Adrenal gland (tissue), 12 donors: ENCODE measurements around the gene APOL6. TPM values are rescaled to one million over a fixed set of nuclear protein-coding genes. Genes with fewer than 3 reads are reported as not detected.
A peak's percentile ranks its signal among the peaks of the same experiment; 100 is the strongest.

ENCODE experiments used
- DNase-seq, 7 donors: peaks; one replicate each; pipeline ENCODE4 v3.0.0-alpha.2; 2019 to 2020
- H3K27ac ChIP-seq, 5 donors: fragments of 200-600 bp; sonication (generic) in 4 of 5; 1 replicate in 3 of 5; 2 replicates in 2 of 5; pipeline versions ENCODE4 v1.5.1 to v1.8.0; 2016 to 2020; ENCODE audit warnings: mild to moderate bottlenecking in 1 of 5
- H3K27me3 ChIP-seq: fragments of 200-600 bp; 2 replicates; pipeline ENCODE4 v1.8.0; 2021
- H3K36me3 ChIP-seq, 2 donors: fragments of 200-600 bp; replicated peaks in 1 of 2; 1 replicate in 1 of 2; 2 replicates in 1 of 2; pipeline versions ENCODE4 v1.5.1 to v1.8.0; 2018 to 2022
- H3K4me1 ChIP-seq, 2 donors: fragments of 200-600 bp; replicated peaks in 1 of 2; 1 replicate in 1 of 2; 2 replicates in 1 of 2; pipeline versions ENCODE4 v1.5.1 to v1.8.0; 2018 to 2021
- H3K4me3 ChIP-seq, 4 donors: fragments of 200-600 bp; sonication (generic) in 3 of 4; one replicate each; pipeline ENCODE4 v1.5.1; 2016 to 2018
- H3K9me3 ChIP-seq, 3 donors: fragments of 200-600 bp; sonication (generic) in 1 of 3; replicated peaks in 1 of 3; 1 replicate in 2 of 3; 2 replicates in 1 of 3; pipeline versions ENCODE4 v1.5.1 to v1.8.0; 2016 to 2021
- POLR2A ChIP-seq, 2 donors: fragments of 450-650 bp; IDR thresholded peaks; one replicate each; pipeline ENCODE4 v1.6.1; 2017; ENCODE audit warnings: antibody characterized with exemption in 2 of 2, mild to moderate bottlenecking in 2 of 2, moderate library complexity in 1 of 2
- WGBS, 4 donors: extraction: QIAGEN DNeasy Blood & Tissue Kit in 2 of 4; methylation state at CpG; one replicate each; pipeline versions ENCODE4 v1.1.5 to v1.1.7; 2013 to 2017; 5-methylcytosine and 5-hydroxymethylcytosine counted together
- intact Hi-C, 2 donors: fragments of 100-400 bp; cut with DNase I; formaldehyde crosslinking; loops; one replicate each; pipeline versions ENCODE4 v1.14.1 to v1.15.0; 2022 to 2023
- polyA plus RNA-seq, 3 donors: library from polyadenylated mRNA; stranded (reverse); fragments of 200-250 nt in 2 of 3; fragments of 350-450 nt in 1 of 3; fragmentation: Illumina TruSeq in 1 of 3; extraction: RNeasy Lipid Tissue Mini Kit (QIAGEN cat#74804) in 1 of 3; gene quantifications; one replicate each; pipeline ENCODE4 v1.2.3, GENCODE V29; 2013 to 2014
- total RNA-seq, 9 donors: library from RNA; depleted of rRNA in 4 of 9; stranded (reverse); fragments of >200 nt in 4 of 9; fragments of 120-200 nt in 1 of 9; fragmentation: NEBNext Ultra II Directional in 1 of 9; extraction: Animal tissue kit (Norgen Biotek cat#: 25700) in 1 of 9; gene quantifications; one replicate each; pipeline versions ENCODE4 v1.1.0 to v1.2.4, GENCODE V29; 2013 to 2023
- TF ChIP-seq, protein P1 (sequence below), 6 experiments: fragments of 450-650 bp in 4 of 6; fragments of 200-600 bp in 2 of 6; sonication (generic) in 1 of 6; IDR thresholded peaks; 1 replicate in 5 of 6; 2 replicates in 1 of 6; pipeline versions ENCODE4 v1.5.1 to v1.8.0; 2016 to 2021; ENCODE audit warnings: antibody characterized with exemption in 6 of 6, mild to moderate bottlenecking in 2 of 6, moderate library complexity in 1 of 6
- donor health status: healthy with polysubstance abuse.
- donor health status: Bipolar disorder and iron deficiency.
- donor health status: DM: yes; HTN: yes; CAD: no.
- donor health status: DM: no; HTN: no; CAD: no.
- donor health status: DM: no; HTN: no; CAD: no.
- donor health status: DM: yes; HTN: yes; CAD: no.

APOL6 gene
- total and polyA plus RNA-seq, 12 donors: 6.5 to 37.9 (median 18.5) TPM

DNA sequence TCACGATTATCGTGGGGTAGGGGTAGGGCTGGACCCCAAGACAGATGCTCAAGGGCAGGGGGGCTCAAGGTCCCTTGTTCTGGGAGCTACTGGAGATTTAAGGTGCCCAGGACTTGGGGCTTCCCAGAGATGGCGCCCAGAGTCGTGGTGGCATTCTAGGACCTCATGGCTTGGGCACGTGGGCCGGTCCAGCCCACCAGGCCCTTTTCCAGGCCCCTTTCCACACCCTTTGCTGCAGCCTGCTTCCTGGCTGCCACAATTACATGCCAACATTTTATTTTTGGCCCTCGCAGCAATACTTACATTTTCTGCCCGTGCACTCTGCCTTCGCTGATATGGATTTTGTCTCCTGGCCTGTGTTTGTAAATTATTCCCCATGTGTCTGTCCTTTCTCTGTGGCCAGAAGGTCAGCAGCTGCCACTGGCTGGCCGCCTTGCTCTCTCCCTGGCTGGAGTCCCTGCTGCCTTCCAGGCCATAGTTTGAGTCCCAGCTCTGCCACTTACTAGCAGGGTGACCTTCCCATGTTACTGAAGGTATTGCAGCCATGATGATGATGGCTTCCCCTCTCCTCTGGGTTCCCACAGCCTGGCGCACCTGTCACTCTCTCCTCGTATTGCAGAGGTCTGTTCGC is 42.3 kb upstream of the APOL6 start:
- no peak overlapping the region for H3K27ac ChIP-seq
- no peaks in the 10 kb centered on the region for H3K27me3 ChIP-seq
- TF ChIP-seq, protein P1, sequence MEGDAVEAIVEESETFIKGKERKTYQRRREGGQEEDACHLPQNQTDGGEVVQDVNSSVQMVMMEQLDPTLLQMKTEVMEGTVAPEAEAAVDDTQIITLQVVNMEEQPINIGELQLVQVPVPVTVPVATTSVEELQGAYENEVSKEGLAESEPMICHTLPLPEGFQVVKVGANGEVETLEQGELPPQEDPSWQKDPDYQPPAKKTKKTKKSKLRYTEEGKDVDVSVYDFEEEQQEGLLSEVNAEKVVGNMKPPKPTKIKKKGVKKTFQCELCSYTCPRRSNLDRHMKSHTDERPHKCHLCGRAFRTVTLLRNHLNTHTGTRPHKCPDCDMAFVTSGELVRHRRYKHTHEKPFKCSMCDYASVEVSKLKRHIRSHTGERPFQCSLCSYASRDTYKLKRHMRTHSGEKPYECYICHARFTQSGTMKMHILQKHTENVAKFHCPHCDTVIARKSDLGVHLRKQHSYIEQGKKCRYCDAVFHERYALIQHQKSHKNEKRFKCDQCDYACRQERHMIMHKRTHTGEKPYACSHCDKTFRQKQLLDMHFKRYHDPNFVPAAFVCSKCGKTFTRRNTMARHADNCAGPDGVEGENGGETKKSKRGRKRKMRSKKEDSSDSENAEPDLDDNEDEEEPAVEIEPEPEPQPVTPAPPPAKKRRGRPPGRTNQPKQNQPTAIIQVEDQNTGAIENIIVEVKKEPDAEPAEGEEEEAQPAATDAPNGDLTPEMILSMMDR (IDR thresholded peaks at IDR 0.05): no peak
- no peak overlapping the region for H3K4me3 ChIP-seq
- H3K36me3 ChIP-seq: no peaks in the 10 kb centered on the region
- DNase-seq: peak in 3 of 7 donors; percentile 24 to 52 (median 30)
- intact Hi-C loops: no loop called here
- H3K9me3 ChIP-seq: no peaks in the 10 kb centered on the region
- no peaks in the 10 kb centered on the region for H3K4me1 ChIP-seq
- 76 to 84% (median 76%) methylated on average over 13 of the region's 13 CpGs for WGBS, 4 donors

DNA sequence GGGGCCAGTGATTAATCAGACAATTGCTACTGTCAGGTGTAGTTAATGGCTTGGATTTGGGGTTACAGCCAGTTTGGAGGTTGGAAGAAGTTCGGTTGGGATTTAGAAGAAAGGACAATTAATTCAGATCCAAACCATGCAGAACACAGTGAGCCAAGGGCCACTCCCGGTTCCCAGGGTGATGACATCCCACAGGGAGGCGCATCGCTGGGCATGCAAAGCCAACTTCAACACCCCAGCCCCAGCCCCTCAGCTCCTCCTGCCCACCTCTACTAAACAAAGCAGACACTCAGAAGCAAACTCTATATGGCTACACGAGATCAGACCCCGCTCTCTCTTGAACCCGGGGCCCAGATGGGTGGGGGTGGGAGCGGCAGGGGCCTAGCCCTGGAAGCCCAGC is 41.3 kb upstream of the APOL6 start:
- H3K36me3 ChIP-seq: no peaks in the 10 kb centered on the region
- no peak overlapping the region for H3K27ac ChIP-seq
- no peak for DNase-seq
- 84 to 92% (median 89%) methylated on average over 7 to 8 of the region's 8 CpGs for WGBS, 4 donors
- intact Hi-C loops: no loop called here
- H3K9me3 ChIP-seq: no peaks in the 10 kb centered on the region
- no peaks in the 10 kb centered on the region for H3K27me3 ChIP-seq
- TF ChIP-seq POLR2A (IDR thresholded peaks at IDR 0.05): no peak
- TF ChIP-seq, protein P1 (IDR thresholded peaks at IDR 0.05): no peak
- no peak overlapping the region for H3K4me3 ChIP-seq
- H3K4me1 ChIP-seq: peaks cover 0 to 2% of the 10 kb centered on the region in 2 donors

DNA sequence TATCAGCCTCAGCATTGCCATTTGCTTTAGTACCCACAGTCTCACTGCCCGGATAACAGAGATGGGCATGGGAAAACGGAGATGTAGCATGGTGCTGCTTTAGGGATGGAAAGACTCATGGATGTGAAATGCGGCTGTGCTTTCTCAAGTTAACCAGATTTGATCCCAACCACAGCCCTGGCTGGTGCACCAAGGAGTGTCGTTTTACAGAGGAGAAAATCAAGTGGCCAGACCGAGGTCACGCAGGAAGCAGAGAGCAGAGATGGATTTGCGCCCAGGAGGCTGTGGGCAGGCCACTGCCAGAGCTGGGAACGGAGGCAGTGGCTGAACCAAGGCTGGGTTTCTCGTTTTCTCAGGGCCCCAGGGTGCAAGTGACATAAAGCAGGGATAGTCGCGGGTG is 40.2 kb upstream of the APOL6 start:
- 80 to 86% (median 84%) methylated on average over 11 of the region's 11 CpGs for WGBS, 4 donors
- no peak for DNase-seq
- Histone ChIP-seq H3K36me3 (no peaks in the 10 kb centered on the region), H3K4me1 (peaks cover 0 to 8% of the 10 kb centered on the region in 2 donors), H3K9me3 (no peaks in the 10 kb centered on the region), H3K4me3 (no peak overlapping the region), H3K27ac (no peak overlapping the region), H3K27me3 (no peaks in the 10 kb centered on the region)
- no peak for TF ChIP-seq POLR2A (IDR thresholded peaks at IDR 0.05)
- TF ChIP-seq, protein P1 (IDR thresholded peaks at IDR 0.05): no peak
- intact Hi-C loops: no loop called here

DNA sequence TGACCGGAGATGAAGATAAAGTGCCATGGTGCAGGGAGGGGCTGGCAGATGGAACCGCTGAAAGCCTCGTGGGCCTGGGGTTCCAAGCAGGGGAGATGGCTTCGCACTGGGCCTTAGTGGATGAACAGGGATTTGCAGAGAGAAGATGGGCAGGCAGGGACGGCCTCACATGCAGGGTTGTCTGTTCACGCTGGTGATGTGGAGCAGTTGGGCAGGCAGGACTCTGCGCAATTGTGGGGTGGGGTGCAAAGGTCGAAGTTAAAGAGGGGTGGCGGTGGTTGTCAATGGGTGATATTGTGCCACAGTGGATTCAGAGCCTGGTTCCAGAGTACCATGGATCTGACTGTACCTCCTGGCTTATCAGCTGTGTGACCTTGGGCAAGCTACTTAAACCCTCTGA is 39.0 kb upstream of the APOL6 start:
- no peak for DNase-seq
- TF ChIP-seq, protein P1 (IDR thresholded peaks at IDR 0.05): no peak
- no peak for TF ChIP-seq POLR2A (IDR thresholded peaks at IDR 0.05)
- peaks cover 0 to 8% of the 10 kb centered on the region in 2 donors for H3K4me1 ChIP-seq
- no peaks in the 10 kb centered on the region for H3K9me3 ChIP-seq
- WGBS, 4 donors: 90 to 95% (median 93%) methylated on average over 9 of the region's 9 CpGs
- intact Hi-C loops: no loop called here
- no peaks in the 10 kb centered on the region for H3K36me3 ChIP-seq
- H3K27me3 ChIP-seq: no peaks in the 10 kb centered on the region
- H3K27ac ChIP-seq: no peak overlapping the region
- H3K4me3 ChIP-seq: no peak overlapping the region
